Breast epithelium (tissue), 4 donors: ENCODE data around the gene MRPL47. TPM values are rescaled to one million over a fixed set of nuclear protein-coding genes. Genes with fewer than 3 reads are reported as not detected.
A peak's percentile ranks its signal among the peaks of the same experiment; 100 is the strongest.

Source experiments
- DNase-seq, 2 donors: peaks; one replicate each; pipeline ENCODE4 v3.0.0-alpha.2; 2019; ENCODE audit warnings: low spot score in 2 of 2
- H3K27ac ChIP-seq, 2 donors: fragments of 200-600 bp; sonication (generic) in 1 of 2; one replicate each; pipeline ENCODE4 v1.5.1; 2016 to 2019; ENCODE audit warnings: mild to moderate bottlenecking in 1 of 2
- H3K27me3 ChIP-seq, 2 donors: fragments of 200-600 bp; sonication (generic) in 1 of 2; one replicate each; pipeline versions ENCODE4 v1.5.1 to v1.6.0; 2017 to 2019; ENCODE audit warnings: control low read depth in 1 of 2, mild to moderate bottlenecking in 1 of 2
- H3K36me3 ChIP-seq: fragments of 200-600 bp; one replicate; pipeline ENCODE4 v1.5.1; 2019
- H3K4me1 ChIP-seq, 2 donors: fragments of 200-600 bp; sonication (generic); one replicate each; pipeline ENCODE4 v1.5.1; 2016 to 2019; ENCODE audit warnings: control low read depth in 1 of 2
- H3K4me3 ChIP-seq, 3 donors: fragments of 200-600 bp; sonication (generic); 1 replicate in 2 of 3; 2 replicates in 1 of 3; pipeline ENCODE4 v1.5.1; 2016 to 2019; ENCODE audit warnings: mild to moderate bottlenecking in 3 of 3, moderate library complexity in 2 of 3
- H3K9me3 ChIP-seq, 2 donors: fragments of 200-600 bp; sonication (generic) in 1 of 2; one replicate each; pipeline ENCODE4 v1.5.1; 2016 to 2019; ENCODE audit warnings: control low read depth in 1 of 2
- CTCF ChIP-seq, 3 donors: fragments of 450-650 bp; IDR thresholded peaks; one replicate each; pipeline ENCODE4 v1.5.1; 2016 to 2017; ENCODE audit warnings: antibody characterized with exemption in 3 of 3, mild to moderate bottlenecking in 3 of 3, moderate library complexity in 3 of 3
- POLR2A ChIP-seq: fragments of 450-650 bp; IDR thresholded peaks from one replicate; pipeline ENCODE4 v1.6.1; 2016; ENCODE audit warnings: antibody characterized with exemption, mild to moderate bottlenecking, moderate library complexity
- POLR2AphosphoS5 ChIP-seq, 3 donors: sonication (generic); formaldehyde crosslinking; IDR thresholded peaks; one replicate each; pipeline ENCODE4 v1.6.1; 2017; ENCODE audit warnings: antibody characterized with exemption in 3 of 3
- intact Hi-C: fragments of 100-400 bp; cut with DNase I; formaldehyde crosslinking; loops from one replicate; pipeline ENCODE4 v1.15.1; 2023; ENCODE audit warnings: low total_unique reads
- total RNA-seq, 3 donors: library from RNA; depleted of rRNA; stranded (reverse); fragments of >200 nt; gene quantifications; one replicate each; pipeline ENCODE4 v1.1.0, GENCODE V29; 2016

Gene MRPL47
- total RNA-seq, 3 donors from 2014 or later: 21.4 to 28.5 (median 23.4) TPM

- Histone ChIP-seq H3K27ac (no peak overlapping the region), H3K27me3 (no peaks in the 10 kb centered on the region), H3K4me1 (no peaks in the 10 kb centered on the region), H3K9me3 (no peaks in the 10 kb centered on the region), H3K4me3 (no peak overlapping the region), H3K36me3 (no peaks in the 10 kb centered on the region)
- DNase-seq: peak in 1 of 2 donors; percentile 53
- intact Hi-C loops: no loop called here
- no peak for TF ChIP-seq POLR2AphosphoS5 (IDR thresholded peaks at IDR 0.05)
Measured at GRCh38 chr3:179546814-179547241, 57.6 kb downstream of the MRPL47 start.

GRCh38 chr3:179544981-179545645 is 59.3 kb downstream of the MRPL47 start:
- TF ChIP-seq CTCF (IDR thresholded peaks at IDR 0.05) (no peak), POLR2AphosphoS5 (IDR thresholded peaks at IDR 0.05) (no peak), POLR2A (no peak)
- Histone ChIP-seq H3K4me3 (no peak overlapping the region), H3K4me1 (no peaks in the 10 kb centered on the region), H3K27me3 (no peaks in the 10 kb centered on the region), H3K27ac (no peak overlapping the region), H3K9me3 (no peaks in the 10 kb centered on the region), H3K36me3 (no peaks in the 10 kb centered on the region)
- intact Hi-C loops: no loop called here
- no peak for DNase-seq

GRCh38 chr3:179542375-179542774 is 62.1 kb downstream of the MRPL47 start:
- intact Hi-C loops: no loop called here
- no peak for DNase-seq
- TF ChIP-seq POLR2AphosphoS5 (IDR thresholded peaks at IDR 0.05) (no peak), CTCF (IDR thresholded peaks at IDR 0.05) (no peak), POLR2A (no peak)
- Histone ChIP-seq H3K4me3 (no peak overlapping the region), H3K4me1 (no peaks in the 10 kb centered on the region), H3K36me3 (no peaks in the 10 kb centered on the region), H3K9me3 (no peaks in the 10 kb centered on the region), H3K27me3 (no peaks in the 10 kb centered on the region), H3K27ac (no peak overlapping the region)

GRCh38 chr3:179541596-179541995 is 62.8 kb downstream of the MRPL47 start:
- no peaks in the 10 kb centered on the region for H3K27me3 ChIP-seq
- intact Hi-C loops: no loop called here
- H3K9me3 ChIP-seq: no peaks in the 10 kb centered on the region
- DNase-seq: no peak
- no peaks in the 10 kb centered on the region for H3K36me3 ChIP-seq
- H3K4me1 ChIP-seq: no peaks in the 10 kb centered on the region
- no peak overlapping the region for H3K4me3 ChIP-seq
- no peak overlapping the region for H3K27ac ChIP-seq
- TF ChIP-seq POLR2A (no peak), POLR2AphosphoS5 (IDR thresholded peaks at IDR 0.05) (no peak), CTCF (IDR thresholded peaks at IDR 0.05) (no peak)

GRCh38 chr3:179541094-179541493 is 63.3 kb downstream of the MRPL47 start:
- Histone ChIP-seq H3K4me1 (no peaks in the 10 kb centered on the region), H3K9me3 (no peaks in the 10 kb centered on the region), H3K27ac (no peak overlapping the region), H3K4me3 (no peak overlapping the region), H3K36me3 (no peaks in the 10 kb centered on the region), H3K27me3 (no peaks in the 10 kb centered on the region)
- no peak for DNase-seq
- TF ChIP-seq CTCF (IDR thresholded peaks at IDR 0.05): no peak
- TF ChIP-seq POLR2AphosphoS5 (IDR thresholded peaks at IDR 0.05): no peak
- no peak for TF ChIP-seq POLR2A
- intact Hi-C loops: no loop called here

Other genes with a start within 250 kb of the MRPL47 start
- 10 to 100 TPM; 23.8 to 38.7 (median 29.6) TPM for gene GNB4, start 153.2 kb downstream of the MRPL47 start, total RNA-seq
- gene ACTL6A, start 41.7 kb downstream of the MRPL47 start, total RNA-seq: 10 to 100 TPM; 37.1 to 58.1 (median 46.2) TPM
- 10 to 100 TPM; 62.6 to 97.5 (median 95.9) TPM for gene NDUFB5, start 156 bp upstream of the MRPL47 start, total RNA-seq
- gene USP13, start 48.4 kb upstream of the MRPL47 start, total RNA-seq: 10 to 100 TPM; 11.4 to 17.3 (median 11.8) TPM